K562 (cell line): Measurements from ENCODE around the gene DHRS13. TPM values are rescaled to one million over a fixed set of nuclear protein-coding genes. Genes with fewer than 3 reads are reported as not detected.

Source experiments
- AFF1 ChIP-seq, 2 experiments: fragments of 450-650 bp; IDR thresholded peaks; 2 replicates each; pipeline ENCODE4 v1.6.1; 2018; ENCODE audit warnings: mild to moderate bottlenecking in 2 of 2, low read depth in 1 of 2; ENCODE audit not compliant: partially characterized antibody in 2 of 2
- ARID3B ChIP-seq: fragments of 250-450 bp; sonication (Bioruptor Pico); IDR thresholded peaks from 2 replicates; pipeline ENCODE4 v1.4.0; 2020; ENCODE audit warnings: borderline replicate concordance
- CBFB ChIP-seq: sonication (generic); formaldehyde crosslinking; IDR thresholded peaks from 2 replicates; pipeline ENCODE4 v1.4.0; 2020; ENCODE audit warnings: mild to moderate bottlenecking, missing genetic modification reagents
- CREM ChIP-seq: IDR thresholded peaks from 2 replicates; pipeline ENCODE4 v1.6.1; 2014; ENCODE audit warnings: antibody characterized with exemption, low read depth
- EP400 ChIP-seq: fragments of 450-650 bp; IDR thresholded peaks from 2 replicates; pipeline ENCODE4 v1.6.1; 2017; ENCODE audit warnings: antibody characterized with exemption, mild to moderate bottlenecking, moderate library complexity
- ETV6 ChIP-seq, 3 experiments: fragments of 150-350 bp in 1 of 3; sonication (generic) in 1 of 3; formaldehyde crosslinking in 1 of 3; IDR thresholded peaks; 2 replicates each; pipeline versions ENCODE4 v1.6.1 to v1.8.0; 2014 to 2022; ENCODE audit warnings: borderline replicate concordance in 2 of 3, low read depth in 2 of 3, antibody characterized with exemption in 1 of 3, low read length in 1 of 3, mild to moderate bottlenecking in 1 of 3, missing genetic modification reagents in 1 of 3
- FOSL1 ChIP-seq: fragments of 200-800 bp; sonication (Bioruptor generic); conservative IDR thresholded peaks from 2 replicates; pipeline ENCODE4 v1.6.1; 2016; ENCODE audit warnings: missing genetic modification characterization, missing compliant biosample characterization
- ILF3 ChIP-seq: fragments of 450-650 bp; IDR thresholded peaks from 2 replicates; pipeline ENCODE4 v1.6.1; 2018; ENCODE audit warnings: antibody characterized with exemption, mild to moderate bottlenecking, moderate library complexity, borderline replicate concordance
- NUFIP1 ChIP-seq: fragments of 450-650 bp; IDR thresholded peaks from 2 replicates; pipeline ENCODE4 v1.6.1; 2018; ENCODE audit not compliant: partially characterized antibody
- PHF21A ChIP-seq: fragments of 450-650 bp; IDR thresholded peaks from 2 replicates; pipeline ENCODE4 v1.6.1; 2017; ENCODE audit warnings: low read depth, borderline replicate concordance
- POLR2AphosphoS2 ChIP-seq: IDR thresholded peaks from 2 replicates; pipeline ENCODE4 v1.6.1; 2012; ENCODE audit warnings: low read length, improper control_type of control experiment
- POU5F1 ChIP-seq: fragments of 150-350 bp; IDR thresholded peaks from 2 replicates; pipeline ENCODE4 v1.6.1; 2014; ENCODE audit warnings: borderline replicate concordance, low read length, low read depth, mild to moderate bottlenecking; ENCODE audit not compliant: partially characterized antibody
- SMARCA4 ChIP-seq: fragments of 450-650 bp; IDR thresholded peaks from 2 replicates; pipeline ENCODE4 v1.6.1; 2016
- TRIM28 ChIP-seq: fragments of 450-650 bp; IDR thresholded peaks from 2 replicates; pipeline ENCODE4 v1.6.1; 2017
- ZMIZ1 ChIP-seq, 2 experiments: fragments of 150-350 bp in 1 of 2; IDR thresholded peaks; 2 replicates each; pipeline ENCODE4 v1.6.1; 2012 to 2016; ENCODE audit warnings: low read depth in 2 of 2, low read length in 2 of 2, mild to moderate bottlenecking in 1 of 2, moderate library complexity in 1 of 2
- ZNF239 ChIP-seq: fragments of 250-450 bp; sonication (Bioruptor Pico); IDR thresholded peaks from 2 replicates; pipeline ENCODE4 v1.4.0; 2020; ENCODE audit warnings: mild to moderate bottlenecking
- ZNF347 ChIP-seq: fragments of 450-650 bp; formaldehyde crosslinking; IDR thresholded peaks from 2 replicates; pipeline ENCODE4 v1.4.0; 2020; ENCODE audit warnings: low read depth, mild to moderate bottlenecking, moderate library complexity
- polyA plus RNA-seq, 8 experiments: library from polyadenylated mRNA; depleted of rRNA in 4 of 8; stranded (reverse) in 5 of 8; unstranded in 3 of 8; fragments of >200 nt; fragmentation: Nextera tagmentation in 2 of 8; fragmentation: Illumina TruSeq in 1 of 8; extraction: Ambion mirVana in 2 of 8; extraction: Trizol in 1 of 8; gene quantifications; 2 replicates each; pipeline versions ENCODE4 v1.2.1 to v1.2.3, GENCODE V29; 2011 to 2014; ENCODE audit warnings: inconsistent platforms in 1 of 8, missing spikeins in 1 of 8
- total RNA-seq, 7 experiments: library from RNA; depleted of rRNA in 6 of 7; stranded (reverse); fragments of >200 nt in 6 of 7; fragmentation: Illumina TruSeq in 2 of 7; extraction: Trizol in 2 of 7; gene quantifications; 2 replicates each; pipeline versions ENCODE4 v1.2.1 to v1.2.3, GENCODE V29; 2011 to 2021; ENCODE audit warnings: low replicate concordance in 1 of 7

Gene DHRS13
- total and polyA plus RNA-seq, 9 of the 15 experiments (the other 6 are each of a cell fraction or from before 2014, with no cell fraction given), result 0.32 to 52.3 (median 34.3) TPM; not detected in 1

- TF ChIP-seq ETV6 (IDR thresholded peaks at IDR 0.05; ENCODE audit: borderline replicate concordance in 1 of 2, low read depth in 2 of 2, low read length in 1 of 2) (no peak), ETV6 (CRISPR knock-in tag; IDR thresholded peaks at IDR 0.05; ENCODE audit: borderline replicate concordance) (no peak), ARID3B (no peak), POU5F1 (no peak), POLR2AphosphoS2 (peak; percentile 96), PHF21A (no peak), FOSL1 (tag) (peak; percentile 22; the same call in 1 of the 2 replicates), ZNF347 (CRISPR knock-in tag) (no peak), AFF1 (IDR thresholded peaks at IDR 0.05; ENCODE audit: low read depth in 1 of 2, partially characterized antibody in 2 of 2) (peak; percentile 64 to 84), NUFIP1 (no peak), ZNF239 (CRISPR knock-in tag) (no peak), ZMIZ1 (IDR thresholded peaks at IDR 0.05; ENCODE audit: low read depth in 2 of 2, low read length in 2 of 2) (no peak), CREM (no peak), CBFB (CRISPR knock-in tag) (peak; percentile 73; the same call in 1 of the 2 replicates), SMARCA4 (peak; percentile 67), ILF3 (no peak; the same call in 1 of the 2 replicates), EP400 (peak; percentile 51), TRIM28 (no peak)
These were observed 41.3 kb downstream of the DHRS13 start (continued) for GRCh38 chr17:28861393-28862203.
